GM11168 (cell line): ENCODE measurements around the gene TMEM167A.

Experiments used
- in situ Hi-C: fragments of 300-500 bp; cut with MboI; formaldehyde crosslinking; loops from one replicate; pipeline ENCODE4 v1.12.0; 2022; ENCODE audit warnings: low sequenced_read_pairs; ENCODE audit not compliant: unreplicated experiment

TMEM167A gene, protein sequence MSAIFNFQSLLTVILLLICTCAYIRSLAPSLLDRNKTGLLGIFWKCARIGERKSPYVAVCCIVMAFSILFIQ

DNA sequence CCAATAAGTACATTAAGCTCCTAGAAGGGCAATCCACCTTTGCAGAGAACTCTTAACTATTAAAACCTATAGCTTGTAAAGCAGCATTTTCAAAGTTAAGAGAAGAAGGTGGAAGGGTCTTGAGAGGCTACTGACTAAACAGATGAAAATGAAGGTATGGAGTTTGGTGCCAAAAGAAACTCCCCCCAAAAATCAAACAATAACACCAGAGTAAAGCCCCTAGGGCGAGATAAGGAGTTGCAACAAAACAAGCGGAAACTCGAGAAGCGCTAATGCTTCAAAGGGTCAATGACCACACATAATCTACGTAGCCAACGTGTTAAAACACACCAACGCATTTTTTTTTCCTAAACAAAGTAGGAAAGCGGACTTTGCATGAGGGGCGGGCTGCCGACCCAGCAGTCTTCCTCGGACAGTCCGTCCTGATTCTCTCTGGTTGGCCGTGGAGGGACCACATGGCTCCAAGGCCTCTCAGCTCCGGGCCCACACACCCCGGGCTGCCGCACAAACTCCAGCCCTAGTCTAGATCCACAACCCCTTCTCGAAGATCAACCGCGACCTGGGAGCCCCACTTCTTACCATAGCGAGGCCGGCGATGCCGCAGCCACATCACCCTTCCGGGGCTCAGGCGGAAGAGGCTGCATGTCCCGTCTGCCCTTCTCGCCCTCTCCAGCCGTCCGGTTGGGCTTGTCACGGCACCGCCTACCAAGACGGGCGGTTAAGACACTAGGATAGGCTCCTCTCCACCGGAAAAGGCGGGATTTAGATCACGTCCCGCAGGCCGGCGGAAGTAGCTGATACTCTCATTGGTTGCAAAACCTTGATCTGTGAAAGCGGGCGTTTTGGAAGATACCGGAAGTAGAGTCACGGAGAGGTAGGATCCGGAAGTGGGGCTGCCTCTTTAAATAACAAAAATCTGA is at the start of gene TMEM167A, which contains the start of gene XRCC4:
Gene TMEM167A, minus strand, starts transcription at position 653 of the 920 bp plus-strand sequence. Its CDS starts 71 bp downstream, at position 582.
Gene XRCC4, plus strand, starts transcription at position 806 of the 920 bp plus-strand sequence. CDS start 27,373 bp downstream, outside the sequence.
- in situ Hi-C loops, result no loop called here

DNA sequence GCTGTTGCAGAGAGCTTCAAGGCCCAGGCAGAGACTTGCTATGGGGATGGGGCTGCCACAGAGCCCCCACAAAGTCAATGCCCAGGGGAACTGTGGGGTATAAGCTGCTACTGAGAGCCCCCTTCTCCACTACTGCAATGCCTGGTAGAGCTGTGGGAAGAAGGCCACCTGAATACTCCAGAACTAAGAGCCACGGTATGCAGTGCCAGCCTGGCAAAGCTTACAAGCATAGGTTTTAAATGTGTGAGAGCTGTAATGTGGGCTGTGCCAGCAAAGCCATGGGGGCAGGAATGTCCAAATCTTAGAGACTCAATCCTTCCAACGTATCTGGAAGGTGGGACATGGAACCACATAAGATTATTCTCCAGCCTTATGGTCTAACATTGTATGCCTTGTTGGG is 49.3 kb upstream of the TMEM167A start:
- in situ Hi-C loops, result no loop called here

DNA sequence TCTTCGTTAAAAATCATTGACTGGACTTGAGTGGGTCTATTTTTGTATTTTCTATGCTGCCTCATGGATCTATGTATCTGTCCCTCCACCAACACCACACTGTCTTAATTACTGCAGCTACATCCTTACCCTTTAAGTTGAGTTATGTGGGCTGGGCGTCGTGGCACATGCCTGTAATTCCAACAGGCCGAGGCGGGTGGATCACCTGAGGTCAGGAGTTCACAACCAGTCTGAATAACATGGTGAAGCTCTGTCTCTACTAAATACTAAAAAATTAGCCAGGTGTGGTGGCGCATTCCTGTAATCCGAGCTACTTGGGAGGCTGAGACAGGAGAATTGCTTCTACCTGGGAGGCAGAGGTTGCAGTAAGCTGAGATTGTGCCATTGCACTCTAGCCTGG is 48.4 kb upstream of the TMEM167A start:
- in situ Hi-C loops, result no loop called here

DNA sequence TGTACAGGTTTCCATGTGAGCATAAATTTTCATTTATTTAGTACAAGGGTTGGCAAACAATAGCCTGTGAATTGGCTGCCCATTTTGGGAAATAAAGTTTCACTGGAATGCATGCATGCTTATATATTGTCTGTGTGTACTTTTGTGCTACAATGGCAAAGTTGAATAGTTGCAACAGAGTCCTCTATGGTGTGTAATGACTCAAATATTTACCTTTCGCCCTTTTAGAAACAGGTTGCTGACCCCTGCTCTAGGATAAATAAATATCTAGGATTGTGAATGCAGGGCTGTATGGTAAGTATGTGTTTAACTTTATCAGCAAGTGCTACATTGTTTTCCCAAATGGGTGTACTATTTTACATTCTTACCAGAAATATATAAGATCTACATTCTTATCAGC is 47.4 kb upstream of the TMEM167A start:
- in situ Hi-C loops, result no loop called here

DNA sequence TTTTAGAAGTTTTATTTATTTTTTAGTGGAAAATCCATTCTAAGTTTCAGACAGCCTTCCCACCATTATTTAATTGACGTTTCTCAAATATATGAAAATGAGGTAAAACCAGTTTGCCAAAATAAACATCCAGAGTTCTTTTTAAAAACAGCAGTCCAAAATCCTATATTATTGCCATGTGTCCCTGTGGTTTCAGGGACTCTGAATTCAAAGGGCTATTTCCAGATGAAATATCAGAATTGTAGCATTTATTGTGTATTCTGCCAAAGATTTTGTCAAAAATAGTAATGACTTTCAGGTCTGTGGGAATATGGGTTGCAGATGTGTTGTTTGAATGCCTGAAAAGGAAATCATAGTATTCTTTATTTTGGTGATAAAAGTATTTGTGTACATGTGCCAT is 41.8 kb upstream of the TMEM167A start:
- in situ Hi-C loops, result no loop called here

DNA sequence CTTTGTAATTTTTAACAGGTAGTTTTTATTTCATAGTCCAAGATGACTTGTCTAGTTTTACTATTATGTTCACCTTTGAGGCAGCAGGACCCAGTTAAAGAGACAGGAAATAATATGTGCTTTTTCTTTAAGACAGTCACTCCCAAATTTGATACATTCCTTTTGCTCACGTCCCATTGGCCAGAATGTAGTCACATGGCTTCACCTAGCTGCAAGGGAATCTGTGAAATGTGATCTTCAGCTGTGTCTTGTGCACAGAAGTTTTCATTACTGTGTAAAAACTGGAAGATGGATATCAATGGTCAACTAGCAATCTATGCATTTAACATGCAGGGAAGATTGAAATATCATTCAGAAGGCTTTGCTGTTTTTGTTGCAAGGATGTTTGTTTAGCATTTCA is 41.3 kb upstream of the TMEM167A start:
- in situ Hi-C loops, result no loop called here

DNA sequence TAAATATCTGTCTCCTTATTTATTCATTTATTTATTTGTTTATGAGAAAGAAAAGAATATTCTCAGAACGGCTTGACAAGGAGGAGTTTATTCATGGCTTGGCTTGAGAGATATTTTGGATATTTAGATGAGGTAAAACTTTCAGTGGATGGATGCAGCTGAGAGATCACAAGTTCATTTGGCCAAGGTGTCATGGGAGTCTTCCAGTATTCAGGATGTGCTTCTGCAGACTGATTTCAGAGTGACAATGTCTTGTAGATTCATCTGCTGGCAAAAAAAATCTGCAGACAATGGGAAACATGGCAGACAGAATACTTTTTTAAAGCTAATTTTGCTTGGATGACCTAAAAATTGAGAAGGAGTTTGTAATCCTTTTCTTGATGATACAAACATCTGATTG is 38.6 kb upstream of the TMEM167A start:
- in situ Hi-C loops, result no loop called here

DNA sequence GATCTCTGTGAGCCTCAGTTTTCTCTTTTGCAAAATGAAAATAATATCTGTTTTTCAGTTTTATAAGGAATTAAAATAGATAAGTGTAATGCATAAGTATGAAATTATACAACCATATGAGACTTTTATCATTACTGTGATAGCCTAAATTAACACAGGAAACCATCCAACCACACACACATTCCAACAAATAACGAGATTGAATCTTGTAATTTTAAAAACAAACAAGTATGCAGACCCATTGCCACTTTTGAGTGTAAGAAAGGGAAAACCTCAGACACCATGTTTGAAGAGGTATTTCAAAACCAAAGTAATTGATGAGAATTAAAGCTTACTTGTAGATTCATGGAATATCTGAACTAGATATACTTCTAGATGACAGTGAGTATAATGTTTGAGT is 32.2 kb upstream of the TMEM167A start:
- in situ Hi-C loops, result no loop called here

DNA sequence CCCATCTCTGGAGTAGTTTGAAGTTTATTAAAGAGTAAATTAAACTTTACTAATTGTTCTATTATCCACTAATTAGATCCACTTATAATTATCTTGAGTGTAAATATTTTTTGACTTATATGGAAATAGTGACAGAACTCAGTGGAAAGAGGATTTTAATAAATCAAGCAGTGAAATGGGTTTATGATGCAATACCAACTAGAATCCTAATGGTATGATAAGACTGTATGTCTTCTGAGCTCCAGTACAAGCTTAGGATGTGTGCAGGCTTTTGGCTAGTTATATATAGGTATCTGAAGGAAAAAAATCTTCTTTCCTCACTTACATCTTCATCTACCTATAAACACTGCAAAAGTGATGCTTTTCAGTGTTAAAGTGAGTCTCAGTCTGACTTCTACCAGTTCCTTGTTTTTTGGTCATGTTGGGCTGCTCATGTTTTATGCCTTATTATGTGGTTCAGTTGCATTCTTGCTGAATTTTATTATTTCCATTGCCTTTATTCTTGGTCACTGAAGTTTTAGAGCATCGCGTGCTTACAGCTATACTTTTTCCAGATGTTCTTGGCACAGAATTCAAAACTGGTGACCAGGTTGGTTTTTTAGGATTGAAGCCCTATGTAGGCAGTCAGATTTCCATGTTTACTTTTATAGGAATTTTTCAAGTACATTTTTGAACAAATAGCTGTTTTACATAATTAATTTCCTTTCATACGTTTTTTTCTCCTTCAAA is 30.7 kb upstream of the TMEM167A start:
- in situ Hi-C loops, result no loop called here

DNA sequence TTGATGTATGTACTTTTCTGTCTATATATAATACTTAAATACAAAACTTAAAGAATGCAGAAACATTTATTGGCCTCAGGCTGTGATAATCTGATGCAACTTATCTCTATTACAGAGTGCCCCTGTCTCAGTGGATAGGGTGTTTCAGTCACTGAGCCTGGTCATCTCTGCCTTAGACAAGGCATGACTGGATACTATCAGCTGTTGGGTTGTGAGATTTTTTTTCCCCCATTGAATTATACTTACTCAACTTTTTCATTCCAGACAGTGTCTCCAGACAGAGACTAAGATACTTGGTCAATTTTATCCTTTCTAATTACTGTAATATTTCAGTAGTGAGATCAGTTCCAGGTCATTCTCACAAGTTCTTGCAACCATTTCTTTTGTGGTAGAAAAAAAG is 26.8 kb upstream of the TMEM167A start:
- in situ Hi-C loops, result no loop called here

DNA sequence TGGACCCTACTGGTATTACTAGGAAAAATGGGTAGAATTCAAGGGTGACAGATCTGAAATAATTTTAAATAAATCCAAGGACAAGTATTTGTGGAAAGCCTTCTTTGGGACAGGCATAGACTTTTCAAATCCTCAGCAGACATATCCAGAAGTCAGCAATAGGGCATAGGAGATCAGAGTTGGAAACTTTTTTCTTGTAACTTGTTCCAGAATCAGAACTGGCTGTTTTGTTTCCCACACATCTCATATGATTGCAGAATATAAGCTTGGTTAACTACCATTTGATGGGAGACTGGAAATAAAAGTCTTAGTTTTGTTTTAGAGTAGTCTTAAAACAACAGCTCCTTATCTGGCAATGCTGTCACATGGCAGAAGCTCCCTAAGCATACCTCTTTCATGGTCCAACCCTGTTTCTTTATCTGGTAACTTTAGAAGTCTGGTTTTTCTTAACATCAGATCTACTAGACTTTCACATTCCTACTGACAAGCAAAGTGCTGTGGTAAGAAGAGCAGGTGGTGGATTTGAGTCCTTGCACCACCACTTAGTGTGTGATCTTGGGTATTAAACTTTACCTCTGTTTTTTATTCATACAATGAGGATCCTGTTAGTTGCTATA is 25.3 kb upstream of the TMEM167A start:
- in situ Hi-C loops, result no loop called here

DNA sequence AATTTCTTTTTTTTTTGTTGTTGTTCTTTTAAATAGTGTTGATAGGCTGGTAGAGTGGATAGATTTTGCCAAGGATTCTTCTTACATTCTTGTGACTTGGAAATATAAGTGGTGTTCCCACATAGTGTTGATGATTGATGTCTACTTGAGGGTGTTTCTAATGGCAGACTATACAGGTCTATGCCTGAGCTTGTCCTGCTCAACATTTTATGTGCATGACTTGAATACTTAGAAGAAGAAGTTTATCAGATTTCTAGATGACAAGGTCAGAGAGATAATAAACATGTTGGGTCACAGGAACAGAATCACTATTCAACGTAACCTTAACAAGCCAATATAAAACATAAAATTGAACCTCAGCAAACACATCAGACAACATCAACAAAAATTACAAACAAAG is 24.3 kb upstream of the TMEM167A start:
- in situ Hi-C loops, result no loop called here

DNA sequence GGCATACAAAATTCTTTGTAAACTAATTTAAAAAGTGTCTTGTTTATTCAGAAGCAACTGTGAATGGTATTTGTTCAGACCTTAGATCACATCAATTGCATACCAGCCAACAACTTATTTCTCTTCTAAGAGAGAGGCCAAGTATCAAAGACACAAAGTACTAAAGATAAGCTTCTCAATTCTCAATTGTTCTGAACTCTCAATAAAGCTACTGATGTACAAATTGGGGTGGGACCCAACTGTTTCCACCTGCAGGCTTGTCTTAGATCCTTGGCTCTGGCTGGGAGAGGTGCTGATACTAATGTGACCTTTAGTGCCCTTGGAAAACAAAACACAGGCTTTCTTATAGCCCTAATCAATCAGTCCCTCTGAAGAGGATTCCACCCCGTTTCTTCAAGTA is 22.3 kb upstream of the TMEM167A start:
- in situ Hi-C loops, result no loop called here

DNA sequence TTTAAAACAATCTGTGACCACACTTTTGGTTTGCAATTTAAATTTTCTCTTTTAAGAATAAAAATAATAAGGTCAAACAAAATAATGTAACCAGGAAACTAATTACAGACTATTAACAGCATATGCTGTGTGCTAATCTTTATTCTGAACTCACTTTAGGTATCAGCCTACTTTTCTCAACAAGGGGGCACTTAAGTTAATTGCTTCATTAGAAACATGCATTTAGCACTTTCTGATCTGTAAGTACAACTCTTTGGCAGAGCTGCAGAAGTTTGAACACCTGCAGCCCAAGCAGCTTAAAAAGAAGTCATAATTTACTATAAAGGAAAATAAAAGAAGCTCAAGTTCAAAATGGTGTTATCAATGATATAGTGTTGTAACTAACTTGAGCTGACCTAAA is 21.8 kb upstream of the TMEM167A start:
- in situ Hi-C loops, result no loop called here

DNA sequence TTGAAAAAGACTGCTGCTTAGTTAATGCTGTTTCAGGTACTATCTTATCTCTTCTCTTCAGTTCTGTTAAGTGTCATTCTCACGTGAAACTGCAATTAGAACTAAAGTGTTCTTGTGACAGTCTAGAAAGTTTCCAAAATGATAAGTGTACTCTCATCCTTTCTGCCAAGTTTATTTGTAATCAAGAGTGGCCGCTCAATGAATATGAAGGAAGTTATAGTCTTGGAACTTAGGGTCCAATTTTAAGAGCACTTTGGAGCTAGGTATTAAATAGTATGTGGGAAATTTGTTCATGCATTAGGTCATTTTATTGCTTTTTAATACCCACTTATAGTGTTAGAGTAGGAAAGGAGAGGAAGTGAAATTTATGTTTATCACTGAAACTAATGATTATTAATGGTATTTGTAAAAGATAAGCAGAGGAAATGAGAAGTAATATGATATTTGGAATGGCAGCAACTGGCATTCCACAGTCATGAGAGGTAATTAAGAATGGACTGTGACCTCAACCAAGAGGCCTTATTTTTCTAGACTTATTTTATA is 20.6 kb upstream of the TMEM167A start:
- in situ Hi-C loops, result no loop called here

DNA sequence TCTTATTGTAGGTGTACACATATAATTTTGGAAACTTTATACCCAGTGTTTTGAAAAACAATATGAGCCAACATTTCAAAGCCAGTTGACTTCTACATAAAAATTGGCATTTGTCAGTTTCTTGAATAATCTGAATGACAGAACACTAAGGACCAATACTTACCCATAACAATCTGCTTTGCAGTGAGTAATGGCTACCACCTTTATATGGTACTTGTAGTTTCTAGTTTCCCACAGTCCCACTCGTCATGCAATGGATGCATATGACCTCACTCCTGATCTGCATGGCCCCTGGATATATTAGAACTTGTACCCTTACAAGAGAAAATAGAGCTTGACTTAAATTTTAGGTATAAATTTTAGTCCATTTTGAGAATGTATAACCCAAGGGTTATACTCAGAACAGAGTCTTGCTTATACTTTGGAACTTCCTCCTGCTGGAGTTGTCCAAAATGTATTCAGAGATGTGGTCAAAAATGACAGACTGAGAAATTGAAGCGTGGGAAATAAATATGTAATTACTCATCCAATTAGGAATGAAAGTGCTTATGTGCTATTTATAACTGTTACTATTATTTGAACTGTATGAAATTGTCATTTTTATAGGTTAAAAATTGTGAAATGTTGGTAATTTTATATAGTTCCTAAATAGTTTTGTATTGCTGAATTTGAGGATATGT is 19.6 kb upstream of the TMEM167A start:
- in situ Hi-C loops, result no loop called here

DNA sequence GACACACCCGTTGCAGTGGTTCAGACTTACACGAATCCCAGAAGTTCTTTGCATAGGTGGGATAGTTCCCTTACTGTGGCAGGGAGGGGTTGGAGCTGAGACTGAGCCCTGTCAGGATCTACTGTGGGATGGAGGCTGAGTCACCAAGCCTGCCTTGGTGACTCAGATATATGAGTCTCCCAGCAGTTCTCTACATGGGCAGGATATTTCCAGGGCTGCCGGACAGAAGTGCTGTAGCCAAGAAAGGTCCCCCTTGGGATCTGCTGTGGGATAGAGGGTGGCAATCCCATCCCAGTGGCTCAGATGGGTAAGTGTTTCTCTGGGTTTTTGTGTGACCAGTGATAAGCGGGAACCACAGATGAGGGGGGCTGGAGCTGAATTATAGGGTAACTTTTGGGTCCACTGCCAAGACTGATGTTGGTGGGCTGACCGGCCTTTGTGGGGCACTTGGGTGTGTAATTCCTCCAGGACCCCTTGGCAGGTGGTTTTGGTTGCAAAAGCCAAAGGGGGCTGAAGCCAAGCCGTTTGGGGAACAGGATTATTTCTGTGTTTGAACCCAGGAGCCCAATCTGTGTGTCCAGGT is 18.9 kb upstream of the TMEM167A start:
- in situ Hi-C loops, result no loop called here

DNA sequence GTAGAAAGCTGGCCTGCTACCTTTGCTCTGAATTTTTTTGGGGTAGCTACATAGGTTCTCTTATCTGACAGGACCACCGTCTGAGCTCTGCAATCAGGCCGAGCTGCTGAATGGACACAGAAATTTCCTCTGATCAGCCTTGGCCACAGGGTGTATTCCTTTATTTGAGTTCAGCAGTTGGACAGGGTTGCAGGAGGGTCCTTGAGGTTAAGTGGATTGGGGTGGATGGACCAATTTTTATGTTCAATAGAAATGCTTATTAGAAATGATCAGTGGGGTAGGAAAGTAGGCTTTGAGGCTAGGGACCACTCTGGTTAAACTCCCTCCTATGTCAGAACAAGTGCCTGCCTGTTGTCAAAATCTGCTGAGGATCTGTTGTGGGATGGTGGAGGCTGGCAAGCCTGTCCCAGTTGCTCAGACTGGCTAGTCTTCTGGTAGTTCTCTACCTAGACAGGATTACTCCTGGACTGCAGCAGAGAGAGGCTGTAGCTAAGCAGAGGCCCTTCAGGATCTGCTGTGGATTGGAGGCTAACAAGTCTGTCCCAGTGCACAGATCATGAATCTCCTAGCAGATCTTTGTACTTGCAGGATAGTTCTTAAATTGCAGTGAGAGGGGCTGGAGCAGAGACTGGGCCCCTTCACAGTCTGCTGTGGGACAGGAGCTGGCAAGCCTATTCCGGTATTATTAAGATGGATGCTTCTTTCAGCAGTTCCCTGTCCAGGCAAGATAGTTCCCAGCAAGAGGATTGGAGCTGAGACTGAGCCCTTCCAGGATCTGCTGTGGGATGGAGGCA is 18.2 kb upstream of the TMEM167A start:
- in situ Hi-C loops, result no loop called here

DNA sequence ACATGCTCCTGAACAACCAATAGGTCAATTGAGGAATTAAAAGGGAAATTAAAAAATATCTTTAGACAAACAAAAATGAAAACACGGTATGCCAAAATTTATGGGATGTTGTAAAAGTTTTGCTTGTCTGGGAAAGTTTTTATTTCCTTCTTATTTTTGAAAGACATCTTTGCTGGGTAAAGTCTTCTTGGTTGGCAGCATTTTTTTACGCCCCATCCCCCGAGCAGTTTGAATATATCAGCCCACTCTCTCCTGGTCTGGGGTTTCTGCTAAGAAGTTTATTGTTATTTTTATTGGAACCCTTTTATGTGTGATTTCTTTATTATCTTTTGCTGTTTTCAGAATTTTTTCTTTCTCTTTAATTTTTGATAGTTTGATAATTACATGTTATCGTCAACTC is 16.5 kb upstream of the TMEM167A start:
- in situ Hi-C loops, result no loop called here
